Activated CD4-positive, alpha-beta T cell treated with anti-CD3 and anti-CD28 coated beads, Interleukin-2, amount 50 U/mL, for 24 hours (primary cell): ENCODE measurements around the gene C19orf81.
A peak's percentile ranks its signal among the peaks of the same experiment; 100 is the strongest.

Experiments used
- DNase-seq, 2 donors: peaks; one replicate each; pipeline ENCODE4 v3.0.0-alpha.2; 2020; ENCODE audit warnings: low read depth in 1 of 2, low spot score in 1 of 2

C19orf81 gene

GRCh38 chr19:50629194-50629593 lies 20.1 kb upstream of the C19orf81 start:
- DNase-seq, result no peak

- no peak for DNase-seq
Measured at GRCh38 chr19:50629801-50630200, 19.4 kb upstream of the C19orf81 start.

GRCh38 chr19:50632151-50632835 lies 17.0 kb upstream of the C19orf81 start:
- DNase-seq, result no peak

- no peak for DNase-seq
Measured at GRCh38 chr19:50633359-50633758, 15.9 kb upstream of the C19orf81 start.

- DNase-seq, result no peak
Measured at GRCh38 chr19:50633973-50634372, 15.3 kb upstream of the C19orf81 start.

GRCh38 chr19:50636317-50637085 lies 12.7 kb upstream of the C19orf81 start:
- no peak for DNase-seq

GRCh38 chr19:50638600-50638999 lies 10.6 kb upstream of the C19orf81 start:
- DNase-seq, result no peak

GRCh38 chr19:50639121-50640112 lies 9.8 kb upstream of the C19orf81 start, which contains the start of gene SYT3:
Gene SYT3 (minus strand): TSS chr19:50639881. CDS start chr19:50637411, 2,470 bp downstream.
- peak in 1 of 2 donors; percentile 24 for DNase-seq

GRCh38 chr19:50640368-50640767 lies 8.9 kb upstream of the C19orf81 start:
- no peak for DNase-seq

GRCh38 chr19:50644315-50644915 lies 4.8 kb upstream of the C19orf81 start:
- no peak for DNase-seq

- no peak for DNase-seq
Measured at GRCh38 chr19:50645107-50645506, 4.1 kb upstream of the C19orf81 start.

- DNase-seq, result no peak
Measured at GRCh38 chr19:50646074-50646807, 3.0 kb upstream of the C19orf81 start.

GRCh38 chr19:50647879-50648615 lies 1.2 kb upstream of the C19orf81 start:
- no peak for DNase-seq

GRCh38 chr19:50648659-50649058 lies 586 bp upstream of the C19orf81 start:
- DNase-seq, result no peak

GRCh38 chr19:50651174-50651573 lies 1.9 kb downstream of the C19orf81 start:
- no peak for DNase-seq

GRCh38 chr19:50652722-50653121 lies 3.5 kb downstream of the C19orf81 start:
- no peak for DNase-seq

- no peak for DNase-seq
Measured at GRCh38 chr19:50654882-50655281, 5.6 kb downstream of the C19orf81 start.

- DNase-seq, result no peak
Measured at GRCh38 chr19:50657222-50657669, 8.0 kb downstream of the C19orf81 start.

- peak; percentile 49 to 80 for DNase-seq
Measured at GRCh38 chr19:50657712-50658440, 8.6 kb downstream of the C19orf81 start.
